GM19023 (cell line): Measurements from ENCODE around the gene FRMD1.

Experiments used
- ATAC-seq: cut with Tn5 transposase; IDR thresholded peaks from one replicate; pipeline ENCODE4 v1.9.1; 2021; ENCODE audit warnings: mild to moderate bottlenecking, moderate library complexity; ENCODE audit not compliant: unreplicated experiment

The FRMD1 gene

DNA sequence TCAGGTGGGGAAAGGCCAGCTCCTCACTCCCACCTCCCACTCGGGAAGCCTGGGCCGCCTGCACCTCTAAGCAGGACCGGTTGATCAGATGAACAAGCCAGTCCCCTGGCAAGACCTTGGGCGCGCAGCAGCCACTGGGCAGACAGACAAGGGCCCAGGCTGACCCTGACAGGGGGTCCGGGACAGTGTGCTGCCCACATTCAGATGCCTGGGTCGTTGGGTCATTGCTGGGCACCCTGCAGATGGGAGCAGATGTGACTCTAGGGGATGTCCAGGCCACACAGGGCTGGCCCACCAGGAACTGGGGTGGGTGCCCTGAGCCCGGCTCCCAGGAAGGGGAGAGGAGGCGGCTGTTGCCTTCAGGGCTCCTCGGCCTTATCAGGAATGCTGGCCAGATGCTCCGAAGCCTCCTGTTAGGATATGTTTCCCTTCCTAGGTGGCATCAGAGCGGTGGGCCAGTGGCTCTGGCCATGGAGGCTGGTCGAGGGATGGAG, 17.3 kb upstream of the FRMD1 start:
- no peak for ATAC-seq

DNA sequence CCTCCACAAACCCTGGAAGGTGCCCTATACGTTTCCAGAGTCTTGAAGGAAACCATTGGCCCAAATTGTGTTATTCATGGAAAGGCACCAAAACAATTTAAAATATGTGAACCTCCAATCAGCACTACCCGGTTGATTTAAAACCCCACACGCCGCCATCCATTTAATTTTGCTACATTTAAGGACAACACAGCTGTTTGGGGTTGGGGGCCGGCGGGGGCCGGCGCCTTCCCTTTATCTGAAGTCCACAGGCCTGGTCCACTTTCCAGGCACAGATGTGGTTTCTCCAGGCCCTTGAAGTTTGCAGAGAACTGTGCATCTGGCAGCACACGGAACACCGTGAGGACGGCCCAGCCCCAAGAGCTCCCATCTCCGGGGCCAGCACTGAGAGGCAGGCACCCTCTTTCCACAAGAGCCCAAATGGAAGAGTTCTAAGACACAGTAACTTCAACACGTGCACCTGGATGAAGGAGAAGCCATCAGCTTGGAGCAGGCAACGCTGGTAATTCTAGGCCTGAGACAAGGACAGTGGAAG, 16.8 kb upstream of the FRMD1 start:
- no peak for ATAC-seq

DNA sequence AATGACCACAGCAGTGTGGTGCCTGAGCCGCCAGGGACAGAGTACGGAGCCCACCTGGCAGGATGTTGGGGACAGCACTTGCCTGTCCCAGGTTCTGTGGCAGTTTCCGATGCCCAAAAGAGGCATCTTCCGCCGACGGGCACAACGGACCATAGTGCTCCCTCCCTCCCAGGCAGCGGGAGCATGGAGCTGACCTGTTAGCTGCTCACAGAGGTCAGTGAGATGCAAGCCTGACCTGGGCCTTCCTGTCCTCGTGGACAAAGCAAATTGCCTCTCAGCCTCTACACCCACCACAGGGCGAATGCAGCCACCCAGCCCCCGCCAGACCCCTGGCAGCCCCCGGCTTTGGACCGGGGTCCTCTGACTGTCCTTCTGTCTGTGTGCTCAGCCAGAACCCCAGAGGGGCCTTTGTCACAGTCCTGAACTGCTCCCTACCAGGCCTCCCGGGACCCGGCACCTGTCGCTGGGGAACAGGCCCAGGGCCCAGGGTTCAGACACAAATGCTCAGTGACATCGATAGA, 16.2 kb upstream of the FRMD1 start:
- no peak for ATAC-seq

- ATAC-seq = no peak
These were observed 14.6 kb upstream of the FRMD1 start for GRCh38 chr6:168093634-168094033.

DNA sequence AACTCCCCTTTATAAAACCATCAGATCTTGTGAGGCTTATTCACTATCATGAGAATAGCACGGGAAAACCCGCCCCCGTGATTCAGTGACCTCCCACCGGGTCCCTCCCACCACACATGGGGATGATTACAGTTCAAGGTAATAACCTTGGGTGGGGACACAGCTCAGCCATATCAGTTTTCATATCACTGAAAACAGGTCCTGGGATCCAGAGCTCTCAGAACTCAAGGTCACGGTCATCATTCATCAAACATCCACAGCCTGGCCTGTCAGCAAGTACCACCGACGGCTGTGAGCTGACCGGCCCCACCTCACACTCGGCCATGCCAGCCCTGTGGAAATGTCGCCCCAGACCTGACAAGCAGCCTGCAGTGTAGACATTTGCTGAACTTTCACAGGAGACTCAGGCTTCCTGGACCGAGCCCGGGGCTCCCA, 14.1 kb upstream of the FRMD1 start:
- no peak for ATAC-seq

DNA sequence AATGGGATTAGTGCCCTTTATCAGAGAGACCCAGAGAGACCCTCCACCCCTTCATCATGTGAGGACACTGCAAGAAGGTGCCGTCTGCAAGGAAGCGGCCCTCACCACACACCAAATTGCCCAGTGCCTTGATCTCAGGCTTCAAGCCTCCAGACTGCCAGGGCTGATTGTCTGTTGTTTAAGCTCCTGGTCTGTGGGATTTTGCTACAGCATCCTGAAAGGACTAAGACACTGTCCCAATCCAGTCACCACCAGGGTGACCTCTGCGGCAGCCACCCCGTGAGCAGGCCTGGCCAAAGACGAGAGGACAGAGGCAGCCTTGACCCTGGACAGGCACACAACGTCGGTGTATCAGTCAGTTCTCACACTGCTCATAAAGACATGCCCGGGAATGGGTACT, 13.5 kb upstream of the FRMD1 start:
- no peak for ATAC-seq

GRCh38 chr6:168091381-168092264, 12.6 kb upstream of the FRMD1 start:
- no peak for ATAC-seq

DNA sequence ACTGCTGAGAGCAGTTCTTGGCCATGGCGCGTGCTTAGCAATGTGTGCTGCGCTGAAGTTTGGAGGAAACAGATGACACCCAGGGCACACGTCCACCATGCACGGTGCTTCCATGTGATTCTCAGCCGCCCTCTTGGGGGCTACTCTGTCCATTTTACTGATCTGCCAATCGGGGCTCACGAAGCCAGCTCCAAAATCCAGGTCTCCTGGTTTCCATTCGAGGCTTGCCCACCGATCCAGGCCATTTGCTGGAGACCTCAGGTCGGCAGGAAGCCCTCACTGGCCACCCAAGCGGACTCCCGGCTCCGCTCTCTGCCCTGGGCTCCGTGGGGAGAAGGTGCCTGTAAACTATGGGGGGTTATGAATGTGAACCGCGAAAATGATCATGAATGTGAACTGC, 11.7 kb upstream of the FRMD1 start:
- ATAC-seq = no peak

GRCh38 chr6:168090064-168090690, 11.2 kb upstream of the FRMD1 start:
- no peak for ATAC-seq

DNA sequence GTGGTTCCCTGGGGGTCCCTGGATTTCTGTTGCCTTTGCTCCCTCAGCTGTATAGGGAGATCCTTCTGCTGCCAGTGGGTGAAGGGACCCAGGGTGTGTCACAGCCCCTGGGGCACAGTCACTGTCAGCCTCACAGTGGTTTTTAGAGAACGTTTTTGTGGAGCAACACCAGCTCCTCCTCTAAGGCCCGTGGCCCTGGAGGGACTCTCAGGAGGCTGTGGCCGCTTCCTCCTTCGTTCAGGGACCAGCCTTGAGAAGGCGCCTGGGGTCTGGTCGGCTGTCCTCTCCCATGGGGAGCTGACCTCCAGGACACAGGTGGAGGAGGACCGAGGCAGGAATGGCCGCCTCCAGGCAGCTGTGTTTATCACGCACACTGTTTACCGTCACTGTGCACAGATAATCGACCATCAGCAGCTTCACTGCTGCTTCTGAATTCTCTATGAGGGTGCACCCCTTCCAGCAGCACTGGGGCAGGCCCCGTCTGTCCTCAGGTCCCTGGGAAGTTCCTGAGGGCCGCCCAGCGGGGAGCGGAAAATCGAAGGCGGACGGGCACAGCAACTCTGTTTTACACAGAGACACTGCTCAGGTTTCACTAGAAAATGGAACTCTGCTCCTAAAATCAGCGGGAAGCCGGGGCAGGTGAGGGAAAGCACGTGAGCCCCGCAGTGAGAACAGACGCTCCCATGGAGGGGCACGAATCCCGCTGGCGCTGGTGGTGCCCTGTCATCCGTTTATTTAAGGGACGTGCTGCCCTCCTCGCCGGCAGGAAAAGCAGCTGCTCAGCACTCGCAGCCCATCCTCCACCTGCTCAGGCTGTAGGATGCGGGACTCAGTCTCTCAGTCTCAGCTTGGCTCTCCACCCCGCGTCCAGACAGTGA, 10.4 kb upstream of the FRMD1 start:
- ATAC-seq = no peak

DNA sequence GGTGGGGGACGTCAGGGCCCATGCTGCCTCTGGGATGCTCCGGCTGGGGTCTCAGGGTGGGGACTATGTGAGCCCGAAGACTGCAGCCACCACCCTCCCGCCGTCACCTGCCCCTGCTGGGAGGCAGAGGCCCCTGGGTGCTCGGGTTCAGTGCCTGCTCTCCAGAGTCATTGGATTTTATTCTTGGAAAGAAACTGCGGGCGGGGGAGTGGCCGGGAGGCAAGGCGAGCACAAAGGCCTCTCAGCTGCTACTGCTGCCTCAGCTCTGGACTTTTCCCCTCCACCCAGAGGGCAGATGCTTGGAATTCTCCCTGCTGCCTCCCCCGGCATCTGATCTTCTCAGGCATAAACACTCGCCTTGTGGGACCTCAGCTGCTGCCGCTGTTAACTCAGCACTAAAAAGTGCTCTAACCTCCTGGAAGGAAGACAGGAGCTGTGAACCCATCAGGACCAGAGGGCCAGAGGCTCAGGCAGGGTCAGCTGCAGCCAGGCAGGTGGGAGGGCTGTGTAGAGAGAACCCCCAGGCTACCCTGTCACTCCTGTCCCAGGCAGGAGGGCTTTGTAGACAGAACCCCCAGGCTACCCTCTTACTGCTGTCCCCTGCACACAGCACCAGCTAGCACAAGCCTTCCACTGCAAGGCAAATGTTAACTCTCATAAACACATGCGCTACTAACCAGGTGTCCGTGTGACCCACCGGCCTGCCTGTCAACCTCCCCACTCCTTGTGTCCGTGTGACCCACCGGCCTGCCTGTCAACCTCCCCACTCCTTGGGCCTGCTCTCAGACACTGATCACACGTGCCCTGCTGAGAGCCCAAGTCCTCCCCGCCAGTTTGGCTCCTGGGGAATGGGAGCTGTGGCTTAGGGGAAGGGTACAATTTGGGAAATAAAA, 9.4 kb upstream of the FRMD1 start:
- ATAC-seq = no peak

DNA sequence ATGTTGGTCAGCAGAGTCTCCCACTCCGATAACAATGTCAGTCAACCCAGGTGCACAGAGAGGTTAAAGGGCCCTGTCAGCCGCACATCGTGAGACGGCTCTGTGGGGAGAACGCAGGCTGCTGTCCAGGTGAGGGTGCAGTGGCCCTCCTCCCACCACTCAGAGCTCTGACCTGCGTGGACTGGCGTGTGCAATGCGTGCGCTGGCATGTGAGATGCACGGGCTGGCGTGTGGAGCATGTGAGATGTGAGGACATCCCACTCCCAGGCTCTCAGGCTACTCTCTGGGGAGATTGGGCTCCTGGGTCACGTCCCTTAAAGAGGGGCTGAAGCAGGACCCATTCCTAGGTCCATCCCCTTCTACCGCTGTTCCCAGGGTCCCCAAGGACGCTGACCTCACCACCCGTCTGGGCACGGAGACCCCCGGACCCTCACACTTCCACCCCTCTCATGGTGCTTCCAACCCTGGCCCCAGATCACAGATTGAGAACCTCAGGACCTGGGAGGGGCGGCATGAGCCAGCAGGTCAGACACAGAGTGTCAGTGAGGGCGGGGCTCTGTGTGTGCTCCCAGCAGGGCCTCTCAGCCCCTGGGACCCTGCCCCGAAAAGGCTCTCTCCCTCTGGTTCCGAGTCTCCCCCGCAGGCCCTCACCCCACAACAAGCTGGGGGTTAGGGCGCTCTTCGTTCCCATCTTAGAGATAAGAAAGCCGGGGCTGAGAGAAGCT, 8.6 kb upstream of the FRMD1 start:
- no peak for ATAC-seq

GRCh38 chr6:168086616-168087015, 7.6 kb upstream of the FRMD1 start:
- ATAC-seq = no peak

DNA sequence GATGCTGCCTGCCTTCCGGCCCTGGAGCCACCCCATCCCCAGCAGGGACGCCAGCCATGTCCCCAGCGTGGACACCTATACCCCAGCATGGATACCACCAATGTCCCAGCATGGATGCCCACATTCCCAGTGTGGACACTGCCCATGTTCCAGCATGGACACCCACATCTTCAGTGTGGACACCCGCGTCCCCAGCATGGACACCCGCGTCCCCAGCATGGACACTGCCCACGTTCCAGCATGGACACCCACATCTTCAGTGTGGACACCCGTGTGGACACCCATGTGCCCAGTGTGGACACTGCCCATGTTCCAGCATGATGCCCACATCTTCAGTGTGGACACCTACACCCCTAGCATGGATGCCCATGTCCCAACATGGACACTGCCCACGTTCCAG, 7.1 kb upstream of the FRMD1 start:
- ATAC-seq = no peak

- no peak for ATAC-seq
These were observed 5.6 kb upstream of the FRMD1 start for GRCh38 chr6:168084465-168085160.

GRCh38 chr6:168083514-168083885, 4.5 kb upstream of the FRMD1 start:
- ATAC-seq = no peak

DNA sequence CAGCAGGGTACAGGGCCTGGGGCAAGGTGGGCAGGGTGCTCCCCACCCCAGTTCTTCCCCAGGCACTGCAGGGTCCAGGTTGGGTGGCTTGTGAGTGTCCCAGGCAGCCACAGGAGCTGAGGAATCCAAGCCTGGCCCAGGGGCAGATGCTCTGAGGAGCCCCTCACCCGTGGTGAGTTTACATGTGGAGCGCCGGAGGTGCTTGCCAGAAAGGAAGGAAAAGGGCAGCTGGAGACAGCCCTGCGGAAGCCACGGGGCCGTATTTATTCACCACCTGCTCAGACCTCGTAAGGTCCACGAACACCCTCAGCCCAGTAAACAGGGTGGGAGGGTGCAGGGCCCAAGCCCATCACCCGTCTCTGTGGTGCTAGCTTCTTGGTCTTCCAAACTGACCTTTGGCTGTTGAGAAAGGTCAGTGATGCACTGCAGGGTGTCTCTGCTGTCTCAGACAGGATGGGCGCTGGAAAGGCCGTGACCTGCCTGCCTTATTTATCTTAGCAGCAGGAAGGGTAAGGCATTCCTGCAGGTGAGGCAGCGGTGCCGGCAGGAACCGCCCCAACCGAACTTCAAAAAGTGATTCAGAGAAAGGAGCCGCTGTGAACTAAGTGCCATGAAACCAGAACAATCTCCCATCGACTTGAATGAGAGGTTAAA, 4.0 kb upstream of the FRMD1 start:
- ATAC-seq = no peak
